HG03025 (cell line): Measurements from ENCODE around the gene GLTPD2.

Experiments
- ATAC-seq: cut with Tn5 transposase; IDR thresholded peaks from one replicate; pipeline ENCODE4 v1.9.1; 2021; ENCODE audit warnings: mild to moderate bottlenecking, moderate library complexity; ENCODE audit not compliant: unreplicated experiment, low FRiP score

GLTPD2 gene

GRCh38 chr17:4769628-4770027 lies 19.1 kb upstream of the GLTPD2 start:
- no peak for ATAC-seq

- ATAC-seq, result no peak
Observed at GRCh38 chr17:4771519-4772234, 17.1 kb upstream of the GLTPD2 start, which contains the start of gene TM4SF5. TM4SF5 (plus strand) TSS chr17:4771886; CDS start chr17:4771923, 37 bp downstream.

- ATAC-seq, result no peak
Observed at GRCh38 chr17:4772235-4772613, 16.5 kb upstream of the GLTPD2 start.

- ATAC-seq, result no peak
Observed at GRCh38 chr17:4777969-4778760, 10.6 kb upstream of the GLTPD2 start.

- no peak for ATAC-seq
Observed at GRCh38 chr17:4780325-4780955, 8.3 kb upstream of the GLTPD2 start.

- no peak for ATAC-seq
Observed at GRCh38 chr17:4782652-4783051, 6.1 kb upstream of the GLTPD2 start.

- ATAC-seq, result no peak
Observed at GRCh38 chr17:4785311-4786105, 3.3 kb upstream of the GLTPD2 start.

- no peak for ATAC-seq
Observed at GRCh38 chr17:4786106-4786511, 2.7 kb upstream of the GLTPD2 start, which contains the start of gene VMO1. VMO1 (minus strand) TSS chr17:4786364; CDS start chr17:4786352, 12 bp downstream.

- ATAC-seq, result no peak
Observed at GRCh38 chr17:4786516-4786915, 2.2 kb upstream of the GLTPD2 start.

- ATAC-seq, result no peak
Observed at GRCh38 chr17:4788159-4788806, 481 bp upstream of the GLTPD2 start.

GRCh38 chr17:4789701-4789950 lies 862 bp downstream of the GLTPD2 start:
- no peak for ATAC-seq

- peak; percentile 76 for ATAC-seq
Observed at GRCh38 chr17:4789951-4790704, 1.4 kb downstream of the GLTPD2 start.

GRCh38 chr17:4790705-4791088 lies 1.9 kb downstream of the GLTPD2 start:
- no peak for ATAC-seq

GRCh38 chr17:4795168-4795567 lies 6.4 kb downstream of the GLTPD2 start:
- no peak for ATAC-seq

GRCh38 chr17:4796552-4796920 lies 7.8 kb downstream of the GLTPD2 start:
- ATAC-seq, result no peak

GRCh38 chr17:4800462-4801196 lies 11.9 kb downstream of the GLTPD2 start:
- ATAC-seq, result no peak

- no peak for ATAC-seq
Observed at GRCh38 chr17:4802228-4802627, 13.5 kb downstream of the GLTPD2 start, which contains the start of gene C17orf114. C17orf114 (minus strand) TSS chr17:4802328.

- no peak for ATAC-seq
Observed at GRCh38 chr17:4806456-4806776, 17.7 kb downstream of the GLTPD2 start.
